CD4-positive, CD25-positive, alpha-beta regulatory T cell (primary cell): ENCODE results near the gene YTHDC2. TPM values are rescaled to one million over a fixed set of nuclear protein-coding genes. Genes with fewer than 3 reads are reported as not detected.
A peak's percentile ranks its signal among the peaks of the same experiment; 100 is the strongest.

Source experiments
- ATAC-seq, 2 donors: fragments of 150-1000 bp; cut with Tn5 transposase; one replicate each; pipeline ENCODE4 v1.10.0; 2021; ENCODE audit warnings: low read depth in 2 of 2, moderate number of reproducible peaks in 2 of 2, moderate library complexity in 1 of 2
- DNase-seq, 3 donors: peaks; one replicate each; pipeline versions ENCODE4 v3.0.0 to v3.0.0-alpha.2; 2012 to 2022; ENCODE audit warnings: mixed read lengths in 1 of 3
- H3K27ac ChIP-seq: one replicate; pipeline ENCODE4 v1.7.0; 2013; ENCODE audit warnings: mild to moderate bottlenecking, low read length; ENCODE audit not compliant: insufficient read depth, poor library complexity, severe bottlenecking
- H3K27me3 ChIP-seq: one replicate; pipeline ENCODE4 v1.7.0; 2013; ENCODE audit warnings: low read length; ENCODE audit not compliant: control insufficient read depth, insufficient read depth
- H3K36me3 ChIP-seq: one replicate; pipeline ENCODE4 v1.7.0; 2013; ENCODE audit warnings: mild to moderate bottlenecking, low read length, moderate library complexity; ENCODE audit not compliant: control insufficient read depth, insufficient read depth
- H3K4me1 ChIP-seq: 2 replicates; pipeline ENCODE4 v1.7.0; 2013; ENCODE audit warnings: mild to moderate bottlenecking, low read length; ENCODE audit not compliant: insufficient read depth, control insufficient read depth, poor library complexity, severe bottlenecking
- H3K4me3 ChIP-seq: one replicate; pipeline ENCODE4 v1.7.0; 2013; ENCODE audit warnings: low read depth, mild to moderate bottlenecking, low read length, moderate library complexity
- H3K9me3 ChIP-seq, 2 experiments: 1 replicate in 1 of 2; 2 replicates in 1 of 2; pipeline ENCODE4 v1.7.0; 2013; ENCODE audit warnings: low read length in 2 of 2, mild to moderate bottlenecking in 1 of 2, moderate library complexity in 1 of 2; ENCODE audit not compliant: control insufficient read depth in 2 of 2
- H3K27ac Mint-ChIP-seq, 3 donors: one replicate each; pipeline ENCODE4 v1.8.0; 2020 to 2022; ENCODE audit warnings: mild to moderate bottlenecking in 3 of 3, mixed read lengths in 3 of 3, moderate library complexity in 2 of 3
- H3K27me3 Mint-ChIP-seq: one replicate; pipeline ENCODE4 v1.8.0; 2022; ENCODE audit warnings: mild to moderate bottlenecking, mixed read lengths
- H3K36me3 Mint-ChIP-seq: one replicate; pipeline ENCODE4 v1.8.0; 2020; ENCODE audit warnings: mixed read lengths
- H3K4me1 Mint-ChIP-seq, 4 donors: one replicate each; pipeline ENCODE4 v1.8.0; 2020 to 2022; ENCODE audit warnings: mixed read lengths in 4 of 4, mild to moderate bottlenecking in 1 of 4
- H3K4me3 Mint-ChIP-seq, 4 donors: one replicate each; pipeline ENCODE4 v1.8.0; 2020 to 2022; ENCODE audit warnings: mild to moderate bottlenecking in 4 of 4, mixed read lengths in 4 of 4, moderate library complexity in 3 of 4
- H3K9me3 Mint-ChIP-seq, 7 donors: one replicate each; pipeline ENCODE4 v1.8.0; 2020 to 2022; ENCODE audit warnings: mixed read lengths in 7 of 7, mild to moderate bottlenecking in 3 of 7, moderate library complexity in 2 of 7
- polyA plus RNA-seq, 4 donors: library from polyadenylated mRNA; unstranded; fragments of 300-500 nt; fragmentation: Illumina TruSeq; gene quantifications; one replicate each; pipeline ENCODE4 v1.2.3, GENCODE V29; 2021
- total RNA-seq: library from RNA; stranded (reverse); gene quantifications from one replicate; pipeline ENCODE4 v1.2.3, GENCODE V29; 2022

The YTHDC2 gene
- total and polyA plus RNA-seq, 5 donors from 2014 or later = 5.7 to 56.1 (median 10.2) TPM

- peaks cover 0 to 4% (median 0%) of the 10 kb centered on the region in 7 donors for H3K9me3 Mint-ChIP-seq
- H3K4me1 Mint-ChIP-seq = peaks cover 0 to 6% (median 2%) of the 10 kb centered on the region in 4 donors
- no peaks in the 10 kb centered on the region for H3K36me3 ChIP-seq
- H3K4me1 ChIP-seq = no peaks in the 10 kb centered on the region
- H3K4me3 Mint-ChIP-seq = no peak overlapping the region
- H3K27me3 Mint-ChIP-seq = peaks cover 46% of the 10 kb centered on the region
- H3K4me3 ChIP-seq = no peak overlapping the region
- H3K27ac ChIP-seq = no peak overlapping the region
- H3K9me3 ChIP-seq = no peaks in the 10 kb centered on the region
- peaks cover 23% of the 10 kb centered on the region for H3K27me3 ChIP-seq
- ATAC-seq (no peak), DNase-seq (no peak)
- H3K27ac Mint-ChIP-seq = no peak overlapping the region
- no peaks in the 10 kb centered on the region for H3K36me3 Mint-ChIP-seq
These were observed 5.9 kb upstream of the YTHDC2 start for GRCh38 chr5:113507601-113508000.

- H3K27me3 Mint-ChIP-seq = peaks cover 49% of the 10 kb centered on the region
- Histone ChIP-seq H3K4me3 (no peak overlapping the region), H3K27ac (no peak overlapping the region), H3K36me3 (no peaks in the 10 kb centered on the region), H3K9me3 (no peaks in the 10 kb centered on the region), H3K4me1 (no peaks in the 10 kb centered on the region), H3K27me3 (peaks cover 21% of the 10 kb centered on the region)
- H3K9me3 Mint-ChIP-seq = peaks cover 0 to 2% (median 0%) of the 10 kb centered on the region in 7 donors
- ATAC-seq (no peak), DNase-seq (no peak)
- H3K36me3 Mint-ChIP-seq = no peaks in the 10 kb centered on the region
- H3K27ac Mint-ChIP-seq = no peak overlapping the region
- H3K4me1 Mint-ChIP-seq = peaks cover 6 to 9% (median 8%) of the 10 kb centered on the region in 4 donors
- H3K4me3 Mint-ChIP-seq = no peak overlapping the region
These were observed 4.7 kb upstream of the YTHDC2 start for GRCh38 chr5:113508756-113509155.

- H3K4me3 ChIP-seq = no peak overlapping the region
- no peak overlapping the region for H3K27ac ChIP-seq
- no peaks in the 10 kb centered on the region for H3K9me3 ChIP-seq
- DNase-seq = peak in 2 of 3 donors; percentile 38 to 49
- H3K4me1 ChIP-seq = peaks cover 18% of the 10 kb centered on the region
- Mint-ChIP-seq H3K9me3 (peaks cover 0 to 2% (median 0%) of the 10 kb centered on the region in 7 donors), H3K27me3 (peaks cover 36% of the 10 kb centered on the region), H3K27ac (peak overlapping the region in 1 of 3 donors; percentile 48), H3K36me3 (no peaks in the 10 kb centered on the region), H3K4me1 (peaks cover 14 to 28% (median 21%) of the 10 kb centered on the region in 4 donors), H3K4me3 (peak overlapping the region in 2 of 4 donors; percentile 32 to 48)
- H3K36me3 ChIP-seq = no peaks in the 10 kb centered on the region
- peaks cover 18% of the 10 kb centered on the region for H3K27me3 ChIP-seq
- no peak for ATAC-seq
These were observed 2.5 kb upstream of the YTHDC2 start for GRCh38 chr5:113510836-113511451.

- Mint-ChIP-seq H3K27ac (peak overlapping the region in 1 of 3 donors; percentile 49), H3K27me3 (peaks cover 26% of the 10 kb centered on the region), H3K4me3 (peak overlapping the region in 3 of 4 donors; percentile 32 to 93 (median 37)), H3K9me3 (peaks cover 0 to 2% (median 0%) of the 10 kb centered on the region in 7 donors), H3K4me1 (peaks cover 17 to 37% (median 29%) of the 10 kb centered on the region in 4 donors), H3K36me3 (peaks cover 5% of the 10 kb centered on the region)
- no peak overlapping the region for H3K4me3 ChIP-seq
- no peaks in the 10 kb centered on the region for H3K9me3 ChIP-seq
- peaks cover 20% of the 10 kb centered on the region for H3K4me1 ChIP-seq
- DNase-seq (no peak), ATAC-seq (no peak)
- no peak overlapping the region for H3K27ac ChIP-seq
- peaks cover 3% of the 10 kb centered on the region for H3K36me3 ChIP-seq
- H3K27me3 ChIP-seq = peaks cover 10% of the 10 kb centered on the region
These were observed 1.2 kb upstream of the YTHDC2 start for GRCh38 chr5:113512341-113512740.

GRCh38 chr5:113514289-113514635 lies 768 bp downstream of the YTHDC2 start:
- Histone ChIP-seq H3K27me3 (peaks cover 6% of the 10 kb centered on the region), H3K9me3 (no peaks in the 10 kb centered on the region), H3K36me3 (peaks cover 3% of the 10 kb centered on the region), H3K4me3 (peak overlapping the region; percentile 94), H3K27ac (peak overlapping the region; percentile 90), H3K4me1 (peaks cover 20% of the 10 kb centered on the region)
- Mint-ChIP-seq H3K4me1 (peaks cover 20 to 48% (median 36%) of the 10 kb centered on the region in 4 donors), H3K36me3 (peaks cover 5% of the 10 kb centered on the region), H3K27me3 (peaks cover 11% of the 10 kb centered on the region), H3K4me3 (peak overlapping the region; percentile 89 to 96 (median 94)), H3K27ac (peak overlapping the region; percentile 85 to 98 (median 96)), H3K9me3 (peaks cover 0 to 2% (median 0%) of the 10 kb centered on the region in 7 donors)
- no peak for DNase-seq
- no peak for ATAC-seq

GRCh38 chr5:113518884-113519283 lies 5.4 kb downstream of the YTHDC2 start:
- DNase-seq (no peak), ATAC-seq (no peak)
- Mint-ChIP-seq H3K4me3 (peak overlapping the region in 1 of 4 donors; percentile 21), H3K4me1 (peaks cover 36 to 73% (median 52%) of the 10 kb centered on the region in 4 donors), H3K27me3 (no peaks in the 10 kb centered on the region), H3K9me3 (no peaks in the 10 kb centered on the region), H3K27ac (peak overlapping the region in 2 of 3 donors; percentile 25 to 69), H3K36me3 (peaks cover 25% of the 10 kb centered on the region)
- no peaks in the 10 kb centered on the region for H3K9me3 ChIP-seq
- no peak overlapping the region for H3K27ac ChIP-seq
- peaks cover 38% of the 10 kb centered on the region for H3K4me1 ChIP-seq
- H3K4me3 ChIP-seq = no peak overlapping the region
- H3K36me3 ChIP-seq = peaks cover 5% of the 10 kb centered on the region
- H3K27me3 ChIP-seq = no peaks in the 10 kb centered on the region

GRCh38 chr5:113519412-113519811 lies 5.9 kb downstream of the YTHDC2 start:
- ATAC-seq (no peak), DNase-seq (no peak)
- Mint-ChIP-seq H3K4me3 (peak overlapping the region in 1 of 4 donors; percentile 11), H3K9me3 (no peaks in the 10 kb centered on the region), H3K27ac (no peak overlapping the region), H3K36me3 (peaks cover 25% of the 10 kb centered on the region), H3K27me3 (no peaks in the 10 kb centered on the region), H3K4me1 (peaks cover 40 to 74% (median 54%) of the 10 kb centered on the region in 4 donors)
- H3K27ac ChIP-seq = no peak overlapping the region
- no peak overlapping the region for H3K4me3 ChIP-seq
- H3K4me1 ChIP-seq = peaks cover 40% of the 10 kb centered on the region
- H3K9me3 ChIP-seq = no peaks in the 10 kb centered on the region
- H3K36me3 ChIP-seq = peaks cover 5% of the 10 kb centered on the region
- H3K27me3 ChIP-seq = no peaks in the 10 kb centered on the region

- H3K36me3 Mint-ChIP-seq = peaks cover 25% of the 10 kb centered on the region
- Histone ChIP-seq H3K4me3 (no peak overlapping the region), H3K4me1 (peaks cover 41% of the 10 kb centered on the region), H3K27me3 (no peaks in the 10 kb centered on the region), H3K27ac (no peak overlapping the region), H3K9me3 (no peaks in the 10 kb centered on the region), H3K36me3 (peaks cover 5% of the 10 kb centered on the region)
- DNase-seq = peak in 1 of 3 donors; percentile 21
- H3K27me3 Mint-ChIP-seq = no peaks in the 10 kb centered on the region
- H3K4me1 Mint-ChIP-seq = peaks cover 44 to 75% (median 53%) of the 10 kb centered on the region in 4 donors
- no peaks in the 10 kb centered on the region for H3K9me3 Mint-ChIP-seq
- no peak overlapping the region for H3K27ac Mint-ChIP-seq
- H3K4me3 Mint-ChIP-seq = no peak overlapping the region
- ATAC-seq = no peak
These were observed 6.9 kb downstream of the YTHDC2 start for GRCh38 chr5:113520429-113520828.
